Kidney (tissue), 14 donors: ENCODE measurements around the gene ANKRD12. TPM values are rescaled to one million over a fixed set of nuclear protein-coding genes. Genes with fewer than 3 reads are reported as not detected.

Source experiments
- DNase-seq, 5 donors: peaks; one replicate each; pipeline ENCODE4 v3.0.0-alpha.2; 2013 to 2020
- FAIRE-seq: peaks from 2 replicates; lab custom pipeline; 2012; peaks lifted over from hg19 to GRCh38; lab: Jason Lieb, UNC
- H3K27ac ChIP-seq, 2 donors: one replicate each; pipeline ENCODE4 v1.7.0; 2013; ENCODE audit warnings: low read depth in 2 of 2, low read length in 2 of 2, inconsistent platforms in 1 of 2
- H3K27me3 ChIP-seq: one replicate; pipeline ENCODE4 v1.7.1; 2013; ENCODE audit warnings: low read length, inconsistent platforms; ENCODE audit not compliant: control insufficient read depth, insufficient read depth
- H3K36me3 ChIP-seq, 3 donors: one replicate each; pipeline versions ENCODE4 v1.7.0 to v1.7.1; 2013; ENCODE audit warnings: low read length in 3 of 3, control low read depth in 1 of 3, inconsistent platforms in 1 of 3; ENCODE audit not compliant: insufficient read depth in 3 of 3, control insufficient read depth in 2 of 3
- H3K4me1 ChIP-seq, 3 donors: one replicate each; pipeline versions ENCODE4 v1.7.0 to v1.7.1; 2013; ENCODE audit warnings: low read length in 3 of 3, inconsistent platforms in 1 of 3, low read depth in 1 of 3; ENCODE audit not compliant: control insufficient read depth in 2 of 3, insufficient read depth in 2 of 3
- H3K4me3 ChIP-seq, 3 donors: one replicate each; pipeline versions ENCODE4 v1.7.0 to v1.8.1; 2013; ENCODE audit warnings: low read length in 3 of 3, control low read depth in 1 of 3, inconsistent platforms in 1 of 3
- H3K9ac ChIP-seq, 3 donors: one replicate each; pipeline versions ENCODE4 v1.7.0 to v1.7.1; 2013; ENCODE audit warnings: low read length in 3 of 3, control low read depth in 1 of 3, inconsistent platforms in 1 of 3
- H3K9me3 ChIP-seq, 3 donors: one replicate each; pipeline versions ENCODE4 v1.7.0 to v1.7.1; 2013; ENCODE audit warnings: low read length in 3 of 3, control low read depth in 1 of 3, inconsistent platforms in 1 of 3; ENCODE audit not compliant: control insufficient read depth in 2 of 3, insufficient read depth in 1 of 3
- intact Hi-C: fragments of 100-400 bp; cut with DNase I; formaldehyde crosslinking; loops from one replicate; pipeline ENCODE4 v1.11.1; 2022
- polyA plus RNA-seq: library from polyadenylated mRNA; stranded (reverse); fragments of 350-450 nt; fragmentation: Illumina TruSeq; extraction: RNeasy Lipid Tissue Mini Kit (QIAGEN cat#74804); gene quantifications from one replicate; pipeline ENCODE4 v1.2.3, GENCODE V29; 2014; ENCODE audit warnings: low read depth, low replicate concordance; ENCODE audit not compliant: insufficient read depth
- total RNA-seq: library from RNA; stranded (reverse); fragmentation: NEBNext Ultra II Directional; extraction: Animal tissue kit (Norgen Biotek cat#: 25700); gene quantifications from one replicate; pipeline ENCODE4 v1.2.1, GENCODE V29; 2021
- TF ChIP-seq, protein P1 (sequence below): IDR thresholded peaks from 3 replicates; pipeline ENCODE4 v1.5.1; 2012; ENCODE audit warnings: mild to moderate bottlenecking, moderate library complexity, borderline replicate concordance; ENCODE audit not compliant: insufficient read depth; ENCODE audit errors: extremely low read depth
- donor health status: control.
- donor health status: control.
- donor health status: control.
- donor health status: control.
- donor health status: control.
- donor health status: DM: yes; HTN: yes; CAD: no.
- donor health status: Normal renal cell carcinoma (clear cell type).

Gene ANKRD12
- total and polyA plus RNA-seq, 2 donors from 2014 or later, result 3.9 to 81.8 TPM

DNA sequence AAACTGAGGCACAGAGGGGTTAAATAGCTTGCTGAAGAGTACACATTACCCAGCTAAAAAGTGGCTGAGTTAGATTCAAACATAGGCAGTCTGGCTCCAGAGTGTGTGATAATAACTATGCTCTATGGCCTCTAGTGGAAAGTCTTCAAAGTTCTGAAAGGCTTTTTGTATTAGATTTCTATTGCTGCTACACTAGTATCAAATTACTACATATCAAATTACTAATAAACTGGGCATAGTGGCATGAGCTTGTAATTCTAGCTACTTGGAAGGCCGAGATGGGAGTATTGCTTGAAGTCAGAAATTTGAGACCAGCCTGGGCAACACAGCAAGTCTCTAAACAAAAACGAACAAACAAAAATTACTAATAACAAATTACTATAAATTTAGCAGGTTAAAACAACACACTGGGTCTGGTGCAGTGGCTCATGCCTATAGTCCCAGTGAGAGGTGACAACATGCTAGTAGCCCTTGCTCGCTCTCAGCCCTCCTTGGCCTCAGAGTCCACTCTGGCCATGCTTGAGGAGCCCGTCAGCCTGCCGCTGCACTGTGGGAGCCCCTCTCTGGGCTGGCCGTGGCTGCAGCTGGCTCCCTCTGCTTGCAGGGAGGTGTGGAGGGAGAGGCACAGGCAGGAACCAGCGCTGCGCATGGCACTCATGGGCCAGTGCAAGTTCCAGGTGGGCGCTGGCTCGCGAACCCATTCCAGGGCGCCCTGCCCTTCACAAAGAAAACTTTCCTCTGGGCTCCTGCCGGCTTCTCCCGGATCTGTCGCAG is 159.8 kb downstream of the ANKRD12 start:
- DNase-seq (no peak), FAIRE-seq (no peak)
- Histone ChIP-seq H3K9ac (no peak overlapping the region), H3K36me3 (no peaks in the 10 kb centered on the region), H3K27me3 (no peaks in the 10 kb centered on the region), H3K27ac (no peak overlapping the region), H3K4me1 (no peaks in the 10 kb centered on the region), H3K9me3 (peaks cover 0 to 6% (median 0%) of the 10 kb centered on the region in 3 donors), H3K4me3 (no peak overlapping the region)
- intact Hi-C loops, result no loop called here
- TF ChIP-seq, protein P1, sequence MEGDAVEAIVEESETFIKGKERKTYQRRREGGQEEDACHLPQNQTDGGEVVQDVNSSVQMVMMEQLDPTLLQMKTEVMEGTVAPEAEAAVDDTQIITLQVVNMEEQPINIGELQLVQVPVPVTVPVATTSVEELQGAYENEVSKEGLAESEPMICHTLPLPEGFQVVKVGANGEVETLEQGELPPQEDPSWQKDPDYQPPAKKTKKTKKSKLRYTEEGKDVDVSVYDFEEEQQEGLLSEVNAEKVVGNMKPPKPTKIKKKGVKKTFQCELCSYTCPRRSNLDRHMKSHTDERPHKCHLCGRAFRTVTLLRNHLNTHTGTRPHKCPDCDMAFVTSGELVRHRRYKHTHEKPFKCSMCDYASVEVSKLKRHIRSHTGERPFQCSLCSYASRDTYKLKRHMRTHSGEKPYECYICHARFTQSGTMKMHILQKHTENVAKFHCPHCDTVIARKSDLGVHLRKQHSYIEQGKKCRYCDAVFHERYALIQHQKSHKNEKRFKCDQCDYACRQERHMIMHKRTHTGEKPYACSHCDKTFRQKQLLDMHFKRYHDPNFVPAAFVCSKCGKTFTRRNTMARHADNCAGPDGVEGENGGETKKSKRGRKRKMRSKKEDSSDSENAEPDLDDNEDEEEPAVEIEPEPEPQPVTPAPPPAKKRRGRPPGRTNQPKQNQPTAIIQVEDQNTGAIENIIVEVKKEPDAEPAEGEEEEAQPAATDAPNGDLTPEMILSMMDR, result no peak

DNA sequence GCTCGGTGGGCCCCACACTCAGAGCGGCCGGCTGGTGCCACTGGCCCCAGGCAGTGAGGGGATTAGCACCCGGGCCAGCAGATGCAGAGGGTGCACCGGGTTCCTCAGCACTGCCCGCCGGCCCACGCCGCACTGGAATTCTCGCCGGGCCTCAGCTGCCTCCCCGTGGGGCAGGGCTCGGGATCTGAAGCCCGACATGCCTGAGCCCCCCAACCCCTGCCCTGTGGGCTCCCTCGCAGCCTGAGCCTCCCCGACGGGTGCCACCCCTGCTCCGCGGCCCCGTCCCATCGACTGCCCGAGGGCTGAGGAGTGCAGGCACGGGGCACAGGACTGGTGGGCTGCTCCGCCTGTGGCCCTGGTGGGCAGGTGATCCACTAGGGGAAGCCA is 160.4 kb downstream of the ANKRD12 start:
- Histone ChIP-seq H3K4me1 (no peaks in the 10 kb centered on the region), H3K9ac (no peak overlapping the region), H3K36me3 (no peaks in the 10 kb centered on the region), H3K4me3 (no peak overlapping the region), H3K27me3 (no peaks in the 10 kb centered on the region), H3K9me3 (peaks cover 0 to 6% (median 0%) of the 10 kb centered on the region in 3 donors), H3K27ac (no peak overlapping the region)
- FAIRE-seq, result no peak
- TF ChIP-seq, protein P1, result no peak
- DNase-seq, result peak in 1 of 5 donors; percentile 56
- intact Hi-C loops, result no loop called here

DNA sequence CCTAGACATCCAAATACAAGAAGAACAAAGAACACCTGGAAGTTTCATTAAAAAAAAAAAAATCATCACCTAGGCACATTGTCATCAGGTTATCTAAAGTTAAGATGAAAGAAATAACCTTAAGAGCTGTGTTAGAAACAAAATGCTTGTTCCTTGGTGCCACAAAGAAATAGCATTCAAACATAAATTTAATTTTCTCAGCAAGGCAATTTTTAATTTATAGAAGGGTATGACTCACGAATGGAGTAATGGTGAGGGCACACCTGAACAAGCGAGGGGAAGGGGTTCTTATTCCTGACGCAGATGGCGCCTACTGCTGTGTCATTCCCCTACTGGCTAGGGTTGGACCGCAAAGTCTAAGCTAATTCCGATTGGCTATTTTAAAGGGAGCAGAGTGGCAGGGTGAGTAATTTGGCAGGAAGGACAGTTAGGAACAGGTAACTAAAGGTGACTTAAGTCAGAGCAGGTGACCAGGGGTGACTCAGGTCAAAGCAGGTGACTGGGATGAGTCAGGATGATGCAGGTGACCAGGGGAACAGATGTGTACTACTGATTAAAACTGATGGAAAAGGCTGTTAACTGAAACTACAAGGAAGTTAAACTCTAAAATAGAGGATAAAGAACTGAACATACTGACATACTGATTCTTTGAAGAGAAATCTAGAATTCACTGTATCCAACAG is 167.9 kb downstream of the ANKRD12 start:
- H3K27me3 ChIP-seq, result no peaks in the 10 kb centered on the region
- no peak overlapping the region for H3K4me3 ChIP-seq
- no peak for DNase-seq
- intact Hi-C loops, result no loop called here
- FAIRE-seq, result no peak
- H3K36me3 ChIP-seq, result no peaks in the 10 kb centered on the region
- H3K4me1 ChIP-seq, result no peaks in the 10 kb centered on the region
- H3K27ac ChIP-seq, result no peak overlapping the region
- TF ChIP-seq, protein P1, result no peak
- H3K9ac ChIP-seq, result no peak overlapping the region
- H3K9me3 ChIP-seq, result peaks cover 0 to 7% (median 2%) of the 10 kb centered on the region in 3 donors
